ENCODE data around the gene DIAPH2. TPM values are rescaled to one million over a fixed set of nuclear protein-coding genes. Genes with fewer than 3 reads are reported as not detected.

Gene DIAPH2
- total and polyA plus RNA-seq, 2 donors from 2014 or later: 2.1 to 15.0 TPM

- no peaks in the 10 kb centered on the region for H3K4me1 ChIP-seq (ENCODE audit: control insufficient read depth in 2 of 3, insufficient read depth in 2 of 3, low read depth in 1 of 3, low read length in 3 of 3)
- intact Hi-C loops (cut with DNase I): no loop called here
- FAIRE-seq: no peak
- H3K9ac ChIP-seq (ENCODE audit: low read length in 3 of 3): no peak overlapping the region
- H3K27me3 ChIP-seq (ENCODE audit: control insufficient read depth, insufficient read depth, low read length): no peaks in the 10 kb centered on the region
- no peak overlapping the region for H3K27ac ChIP-seq (ENCODE audit: low read depth in 2 of 2, low read length in 2 of 2)
- TF ChIP-seq CTCF (IDR thresholded peaks at IDR 0.05; ENCODE audit: borderline replicate concordance, extremely low read depth, insufficient read depth): no peak
- H3K4me3 ChIP-seq (ENCODE audit: low read length in 3 of 3): no peak overlapping the region
- no peak for DNase-seq
- no peaks in the 10 kb centered on the region for H3K9me3 ChIP-seq (ENCODE audit: control insufficient read depth in 2 of 3, insufficient read depth in 1 of 3, low read length in 3 of 3)
- no peaks in the 10 kb centered on the region for H3K36me3 ChIP-seq (ENCODE audit: control insufficient read depth in 2 of 3, insufficient read depth in 3 of 3, low read length in 3 of 3)
Measured at GRCh38 chrX:97633798-97634197, 949.2 kb downstream of the DIAPH2 start.

GRCh38 chrX:97636473-97637140, 952.0 kb downstream of the DIAPH2 start:
- no peak for TF ChIP-seq CTCF (IDR thresholded peaks at IDR 0.05; ENCODE audit: borderline replicate concordance, extremely low read depth, insufficient read depth)
- Histone ChIP-seq H3K4me1 (ENCODE audit: control insufficient read depth in 2 of 3, insufficient read depth in 2 of 3, low read depth in 1 of 3, low read length in 3 of 3) (no peaks in the 10 kb centered on the region), H3K4me3 (ENCODE audit: low read length in 3 of 3) (no peak overlapping the region), H3K9ac (ENCODE audit: low read length in 3 of 3) (no peak overlapping the region), H3K27ac (ENCODE audit: low read depth in 2 of 2, low read length in 2 of 2) (no peak overlapping the region), H3K27me3 (ENCODE audit: control insufficient read depth, insufficient read depth, low read length) (no peaks in the 10 kb centered on the region), H3K36me3 (ENCODE audit: control insufficient read depth in 2 of 3, insufficient read depth in 3 of 3, low read length in 3 of 3) (no peaks in the 10 kb centered on the region), H3K9me3 (ENCODE audit: control insufficient read depth in 2 of 3, insufficient read depth in 1 of 3, low read length in 3 of 3) (no peaks in the 10 kb centered on the region)
- FAIRE-seq (no peak), DNase-seq (no peak)
- intact Hi-C loops (cut with DNase I): no loop called here

- no peak overlapping the region for H3K4me3 ChIP-seq (ENCODE audit: low read length in 3 of 3)
Measured at GRCh38 chrX:97637289-97637688, 952.6 kb downstream of the DIAPH2 start.

More at GRCh38 chrX:97637289-97637688, 952.6 kb downstream of the DIAPH2 start:
- no peak for TF ChIP-seq CTCF (IDR thresholded peaks at IDR 0.05; ENCODE audit: borderline replicate concordance, extremely low read depth, insufficient read depth)
- no peaks in the 10 kb centered on the region for H3K4me1 ChIP-seq (ENCODE audit: control insufficient read depth in 2 of 3, insufficient read depth in 2 of 3, low read depth in 1 of 3, low read length in 3 of 3)
- H3K27ac ChIP-seq (ENCODE audit: low read depth in 2 of 2, low read length in 2 of 2): no peak overlapping the region
- FAIRE-seq (no peak), DNase-seq (no peak)
- H3K27me3 ChIP-seq (ENCODE audit: control insufficient read depth, insufficient read depth, low read length): no peaks in the 10 kb centered on the region
- H3K36me3 ChIP-seq (ENCODE audit: control insufficient read depth in 2 of 3, insufficient read depth in 3 of 3, low read length in 3 of 3): no peaks in the 10 kb centered on the region
- intact Hi-C loops (cut with DNase I): no loop called here
- H3K9ac ChIP-seq (ENCODE audit: low read length in 3 of 3): no peak overlapping the region
- no peaks in the 10 kb centered on the region for H3K9me3 ChIP-seq (ENCODE audit: control insufficient read depth in 2 of 3, insufficient read depth in 1 of 3, low read length in 3 of 3)
